HepG2 (cell line): ENCODE measurements around the gene TIMP3. TPM values are rescaled to one million over a fixed set of nuclear protein-coding genes. Genes with fewer than 3 reads are reported as not detected.

Experiments
- CCAR2 ChIP-seq: fragments of 200-400 bp; formaldehyde crosslinking; optimal IDR thresholded peaks from 2 replicates; pipeline ENCODE3; 2018; ENCODE audit warnings: low read depth, mild to moderate bottlenecking, low read length, moderate library complexity
- ETV6 ChIP-seq: sonication (generic); formaldehyde crosslinking; conservative IDR thresholded peaks from 2 replicates; pipeline ENCODE4 v1.4.0; 2020; ENCODE audit warnings: missing genetic modification reagents
- IKZF1 ChIP-seq: fragments of 450-650 bp; IDR thresholded peaks from 2 replicates; pipeline ENCODE4 v1.7.1; 2016
- KDM5B ChIP-seq: sonication (generic); formaldehyde crosslinking; IDR thresholded peaks from 2 replicates; pipeline ENCODE4 v1.4.0; 2020; ENCODE audit warnings: missing genetic modification reagents, mild to moderate bottlenecking, borderline replicate concordance
- MTA1 ChIP-seq: sonication (generic); formaldehyde crosslinking; IDR thresholded peaks from 2 replicates; pipeline ENCODE4 v1.4.0; 2020; ENCODE audit warnings: missing genetic modification reagents, mild to moderate bottlenecking, borderline replicate concordance
- MXI1 ChIP-seq: IDR thresholded peaks from 3 replicates; pipeline ENCODE4 v1.6.1; 2012; ENCODE audit warnings: low read depth, low read length, inconsistent platforms, borderline replicate concordance
- NFE2L1 ChIP-seq: sonication (generic); formaldehyde crosslinking; IDR thresholded peaks from 2 replicates; pipeline ENCODE4 v1.4.0; 2020; ENCODE audit warnings: missing genetic modification reagents, mild to moderate bottlenecking, borderline replicate concordance
- PAX8 ChIP-seq: sonication (generic); formaldehyde crosslinking; IDR thresholded peaks from 2 replicates; pipeline ENCODE4 v1.8.0; 2022; ENCODE audit warnings: mild to moderate bottlenecking, missing genetic modification reagents, borderline replicate concordance
- SAFB2 ChIP-seq: sonication (generic); formaldehyde crosslinking; IDR thresholded peaks from 2 replicates; pipeline ENCODE4 v1.5.1; 2020; ENCODE audit warnings: missing genetic modification reagents, low read depth, mild to moderate bottlenecking, borderline replicate concordance
- ZNF24 ChIP-seq: fragments of 450-650 bp; IDR thresholded peaks from 2 replicates; pipeline ENCODE4 v1.6.1; 2017; ENCODE audit warnings: antibody characterized with exemption, mild to moderate bottlenecking
- ZNF256 ChIP-seq: sonication (generic); formaldehyde crosslinking; conservative IDR thresholded peaks from 2 replicates; pipeline ENCODE4 v1.4.0; 2020; ENCODE audit warnings: missing genetic modification reagents
- ZNF335 ChIP-seq: sonication (generic); formaldehyde crosslinking; IDR thresholded peaks from 2 replicates; pipeline ENCODE4 v1.4.0; 2020; ENCODE audit warnings: missing genetic modification reagents
- ZNF354B ChIP-seq: sonication (generic); formaldehyde crosslinking; IDR thresholded peaks from 2 replicates; pipeline ENCODE4 v1.8.0; 2022; ENCODE audit warnings: mild to moderate bottlenecking, missing genetic modification reagents
- ZNF572 ChIP-seq: sonication (generic); formaldehyde crosslinking; IDR thresholded peaks from 2 replicates; pipeline ENCODE4 v1.5.1; 2020; ENCODE audit warnings: mild to moderate bottlenecking, missing genetic modification reagents
- ZNF7 ChIP-seq: IDR thresholded peaks from 2 replicates; pipeline ENCODE4 v1.6.1; 2016; ENCODE audit warnings: missing biosample characterization, missing genetic modification reagents
- ZNF777 ChIP-seq: sonication (generic); formaldehyde crosslinking; IDR thresholded peaks from 2 replicates; pipeline ENCODE4 v1.4.0; 2020; ENCODE audit warnings: missing genetic modification reagents
- ZNF781 ChIP-seq: sonication (generic); formaldehyde crosslinking; IDR thresholded peaks from 2 replicates; pipeline ENCODE4 v1.5.1; 2020; ENCODE audit warnings: borderline replicate concordance, mild to moderate bottlenecking, missing genetic modification reagents; ENCODE audit errors: not compliant biosample characterization
- polyA plus RNA-seq, 8 experiments: library from polyadenylated mRNA; depleted of rRNA in 3 of 8; stranded (reverse) in 7 of 8; unstranded in 1 of 8; fragments of >200 nt; fragmentation: Illumina TruSeq in 4 of 8; extraction: Trizol in 4 of 8; gene quantifications; 2 replicates each; pipeline versions ENCODE4 v1.2.1 to v1.2.3, GENCODE V29; 2011 to 2016; ENCODE audit warnings: low read depth in 4 of 8, missing spikeins in 1 of 8, mixed read lengths in 1 of 8; ENCODE audit not compliant: insufficient read depth in 1 of 8
- total RNA-seq, 5 experiments: library from RNA; depleted of rRNA; stranded (reverse); fragments of >200 nt; fragmentation: Illumina TruSeq; extraction: Trizol; gene quantifications; 2 replicates each; pipeline ENCODE4 v1.2.3, GENCODE V29; 2016; ENCODE audit warnings: low read depth in 1 of 5
- TF ChIP-seq, protein P1 (sequence below): sonication (generic); formaldehyde crosslinking; IDR thresholded peaks from 2 replicates; pipeline ENCODE4 v1.5.1; 2020; ENCODE audit warnings: mild to moderate bottlenecking, missing genetic modification reagents, borderline replicate concordance
- TF ChIP-seq, protein P2 (sequence below): sonication (generic); formaldehyde crosslinking; IDR thresholded peaks from 2 replicates; pipeline ENCODE4 v1.4.0; 2020; ENCODE audit warnings: missing genetic modification reagents
- TF ChIP-seq, protein P3 (sequence below): sonication (generic); formaldehyde crosslinking; IDR thresholded peaks from 2 replicates; pipeline ENCODE4 v1.9.0; 2021; ENCODE audit warnings: missing genetic modification reagents, mild to moderate bottlenecking, borderline replicate concordance
- TF ChIP-seq, protein P4 (sequence below): sonication (generic); formaldehyde crosslinking; IDR thresholded peaks from 2 replicates; pipeline ENCODE4 v1.5.0; 2020; ENCODE audit warnings: missing genetic modification reagents

The TIMP3 gene
- total and polyA plus RNA-seq, 2 of the 13 experiments (the other 11 are each of a cell fraction or from before 2014, with no cell fraction given), result 57.3 to 86.6 TPM

DNA sequence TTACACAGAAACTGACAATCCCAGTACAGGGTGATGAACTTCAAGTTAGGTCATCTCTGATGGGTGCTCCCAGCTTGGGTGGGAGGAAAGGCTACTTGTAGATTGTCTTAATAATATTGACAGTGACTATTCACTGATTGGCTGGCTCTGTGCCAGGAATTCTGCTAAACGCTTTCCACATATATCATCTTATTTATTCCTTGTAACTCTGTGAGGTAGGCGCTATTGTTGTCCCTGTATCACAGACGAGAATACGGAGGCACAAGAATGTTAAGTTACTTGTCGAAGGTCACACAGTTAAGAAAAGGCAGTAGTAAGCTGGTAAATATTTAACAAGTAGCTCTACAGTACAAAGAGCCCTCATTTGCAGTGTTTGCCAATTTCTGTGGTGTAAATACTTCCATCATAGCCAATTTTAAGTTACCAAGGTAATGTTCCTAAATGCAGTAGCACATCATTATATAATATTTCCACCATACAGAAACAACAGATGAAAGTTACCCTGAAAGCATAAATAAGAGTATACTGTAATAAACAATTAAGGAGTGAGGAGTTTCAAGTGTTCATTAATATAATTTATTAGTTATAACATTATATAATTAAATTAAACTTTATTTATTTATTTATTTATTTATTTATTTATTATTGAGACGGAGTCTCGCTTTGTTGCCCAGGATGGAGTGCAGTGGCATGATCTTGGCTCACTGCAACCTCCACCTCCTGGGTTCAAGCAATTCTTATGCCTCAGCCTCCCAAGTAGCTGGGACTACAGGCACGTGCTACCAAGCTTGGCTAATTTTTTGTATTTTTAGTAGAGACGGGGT is 11.5 kb upstream of the TIMP3 start (continued):
- TF ChIP-seq, protein P1, sequence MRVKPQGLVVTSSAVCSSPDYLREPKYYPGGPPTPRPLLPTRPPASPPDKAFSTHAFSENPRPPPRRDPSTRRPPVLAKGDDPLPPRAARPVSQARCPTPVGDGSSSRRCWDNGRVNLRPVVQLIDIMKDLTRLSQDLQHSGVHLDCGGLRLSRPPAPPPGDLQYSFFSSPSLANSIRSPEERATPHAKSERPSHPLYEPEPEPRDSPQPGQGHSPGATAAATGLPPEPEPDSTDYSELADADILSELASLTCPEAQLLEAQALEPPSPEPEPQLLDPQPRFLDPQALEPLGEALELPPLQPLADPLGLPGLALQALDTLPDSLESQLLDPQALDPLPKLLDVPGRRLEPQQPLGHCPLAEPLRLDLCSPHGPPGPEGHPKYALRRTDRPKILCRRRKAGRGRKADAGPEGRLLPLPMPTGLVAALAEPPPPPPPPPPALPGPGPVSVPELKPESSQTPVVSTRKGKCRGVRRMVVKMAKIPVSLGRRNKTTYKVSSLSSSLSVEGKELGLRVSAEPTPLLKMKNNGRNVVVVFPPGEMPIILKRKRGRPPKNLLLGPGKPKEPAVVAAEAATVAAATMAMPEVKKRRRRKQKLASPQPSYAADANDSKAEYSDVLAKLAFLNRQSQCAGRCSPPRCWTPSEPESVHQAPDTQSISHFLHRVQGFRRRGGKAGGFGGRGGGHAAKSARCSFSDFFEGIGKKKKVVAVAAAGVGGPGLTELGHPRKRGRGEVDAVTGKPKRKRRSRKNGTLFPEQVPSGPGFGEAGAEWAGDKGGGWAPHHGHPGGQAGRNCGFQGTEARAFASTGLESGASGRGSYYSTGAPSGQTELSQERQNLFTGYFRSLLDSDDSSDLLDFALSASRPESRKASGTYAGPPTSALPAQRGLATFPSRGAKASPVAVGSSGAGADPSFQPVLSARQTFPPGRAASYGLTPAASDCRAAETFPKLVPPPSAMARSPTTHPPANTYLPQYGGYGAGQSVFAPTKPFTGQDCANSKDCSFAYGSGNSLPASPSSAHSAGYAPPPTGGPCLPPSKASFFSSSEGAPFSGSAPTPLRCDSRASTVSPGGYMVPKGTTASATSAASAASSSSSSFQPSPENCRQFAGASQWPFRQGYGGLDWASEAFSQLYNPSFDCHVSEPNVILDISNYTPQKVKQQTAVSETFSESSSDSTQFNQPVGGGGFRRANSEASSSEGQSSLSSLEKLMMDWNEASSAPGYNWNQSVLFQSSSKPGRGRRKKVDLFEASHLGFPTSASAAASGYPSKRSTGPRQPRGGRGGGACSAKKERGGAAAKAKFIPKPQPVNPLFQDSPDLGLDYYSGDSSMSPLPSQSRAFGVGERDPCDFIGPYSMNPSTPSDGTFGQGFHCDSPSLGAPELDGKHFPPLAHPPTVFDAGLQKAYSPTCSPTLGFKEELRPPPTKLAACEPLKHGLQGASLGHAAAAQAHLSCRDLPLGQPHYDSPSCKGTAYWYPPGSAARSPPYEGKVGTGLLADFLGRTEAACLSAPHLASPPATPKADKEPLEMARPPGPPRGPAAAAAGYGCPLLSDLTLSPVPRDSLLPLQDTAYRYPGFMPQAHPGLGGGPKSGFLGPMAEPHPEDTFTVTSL, result no peak
- TF ChIP-seq ZNF7 (CRISPR knock-in tag) (no peak), NFE2L1 (no peak), KDM5B (CRISPR knock-in tag) (no peak), ZNF354B (CRISPR knock-in tag) (no peak), ZNF24 (no peak), ZNF781 (CRISPR knock-in tag) (no peak), MTA1 (no peak), ZNF256 (CRISPR knock-in tag) (no peak), MXI1 (no peak), SAFB2 (CRISPR knock-in tag) (no peak), ETV6 (CRISPR knock-in tag) (no peak), ZNF335 (CRISPR knock-in tag) (no peak), IKZF1 (no peak), PAX8 (no peak), CCAR2 (no peak), ZNF777 (CRISPR knock-in tag) (no peak), ZNF572 (CRISPR knock-in tag) (no peak)
- TF ChIP-seq, protein P2, sequence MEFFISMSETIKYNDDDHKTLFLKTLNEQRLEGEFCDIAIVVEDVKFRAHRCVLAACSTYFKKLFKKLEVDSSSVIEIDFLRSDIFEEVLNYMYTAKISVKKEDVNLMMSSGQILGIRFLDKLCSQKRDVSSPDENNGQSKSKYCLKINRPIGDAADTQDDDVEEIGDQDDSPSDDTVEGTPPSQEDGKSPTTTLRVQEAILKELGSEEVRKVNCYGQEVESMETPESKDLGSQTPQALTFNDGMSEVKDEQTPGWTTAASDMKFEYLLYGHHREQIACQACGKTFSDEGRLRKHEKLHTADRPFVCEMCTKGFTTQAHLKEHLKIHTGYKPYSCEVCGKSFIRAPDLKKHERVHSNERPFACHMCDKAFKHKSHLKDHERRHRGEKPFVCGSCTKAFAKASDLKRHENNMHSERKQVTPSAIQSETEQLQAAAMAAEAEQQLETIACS (CRISPR knock-in tag), result no peak
- TF ChIP-seq, protein P3, sequence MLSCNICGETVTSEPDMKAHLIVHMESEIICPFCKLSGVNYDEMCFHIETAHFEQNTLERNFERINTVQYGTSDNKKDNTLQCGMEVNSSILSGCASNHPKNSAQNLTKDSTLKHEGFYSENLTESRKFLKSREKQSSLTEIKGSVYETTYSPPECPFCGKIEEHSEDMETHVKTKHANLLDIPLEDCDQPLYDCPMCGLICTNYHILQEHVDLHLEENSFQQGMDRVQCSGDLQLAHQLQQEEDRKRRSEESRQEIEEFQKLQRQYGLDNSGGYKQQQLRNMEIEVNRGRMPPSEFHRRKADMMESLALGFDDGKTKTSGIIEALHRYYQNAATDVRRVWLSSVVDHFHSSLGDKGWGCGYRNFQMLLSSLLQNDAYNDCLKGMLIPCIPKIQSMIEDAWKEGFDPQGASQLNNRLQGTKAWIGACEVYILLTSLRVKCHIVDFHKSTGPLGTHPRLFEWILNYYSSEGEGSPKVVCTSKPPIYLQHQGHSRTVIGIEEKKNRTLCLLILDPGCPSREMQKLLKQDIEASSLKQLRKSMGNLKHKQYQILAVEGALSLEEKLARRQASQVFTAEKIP (CRISPR knock-in tag), result no peak
- TF ChIP-seq, protein P4, sequence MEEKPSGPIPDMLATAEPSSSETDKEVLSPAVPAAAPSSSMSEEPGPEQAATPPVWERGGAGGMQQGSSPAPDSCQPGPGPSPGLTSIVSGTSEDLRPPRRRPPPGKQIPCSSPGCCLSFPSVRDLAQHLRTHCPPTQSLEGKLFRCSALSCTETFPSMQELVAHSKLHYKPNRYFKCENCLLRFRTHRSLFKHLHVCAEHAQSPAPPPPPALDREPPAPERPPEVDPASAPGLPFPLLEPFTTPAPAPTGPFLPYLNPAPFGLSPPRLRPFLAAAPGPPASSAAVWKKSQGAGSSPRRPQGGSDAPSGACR (CRISPR knock-in tag), result no peak
